HG03280 (cell line): ENCODE measurements around the gene BMPR1A.

Experiments
- ATAC-seq: cut with Tn5 transposase; IDR thresholded peaks from one replicate; pipeline ENCODE4 v1.9.1; 2021; ENCODE audit warnings: mild to moderate bottlenecking, moderate library complexity; ENCODE audit not compliant: unreplicated experiment

Gene BMPR1A

GRCh38 chr10:86756511-86757112 is at the start of gene BMPR1A:
BMPR1A (plus strand) TSS chr10:86756619; CDS start chr10:86876019, 119,400 bp downstream.
- ATAC-seq = peak; percentile 43

- no peak for ATAC-seq
Observed at GRCh38 chr10:86706977-86707376, 49.4 kb upstream of the BMPR1A start.

GRCh38 chr10:86707505-86707904 is 48.9 kb upstream of the BMPR1A start:
- no peak for ATAC-seq

GRCh38 chr10:86708068-86708782 is 48.2 kb upstream of the BMPR1A start:
- no peak for ATAC-seq

GRCh38 chr10:86708783-86709380 is 47.5 kb upstream of the BMPR1A start:
- ATAC-seq = no peak

DNA sequence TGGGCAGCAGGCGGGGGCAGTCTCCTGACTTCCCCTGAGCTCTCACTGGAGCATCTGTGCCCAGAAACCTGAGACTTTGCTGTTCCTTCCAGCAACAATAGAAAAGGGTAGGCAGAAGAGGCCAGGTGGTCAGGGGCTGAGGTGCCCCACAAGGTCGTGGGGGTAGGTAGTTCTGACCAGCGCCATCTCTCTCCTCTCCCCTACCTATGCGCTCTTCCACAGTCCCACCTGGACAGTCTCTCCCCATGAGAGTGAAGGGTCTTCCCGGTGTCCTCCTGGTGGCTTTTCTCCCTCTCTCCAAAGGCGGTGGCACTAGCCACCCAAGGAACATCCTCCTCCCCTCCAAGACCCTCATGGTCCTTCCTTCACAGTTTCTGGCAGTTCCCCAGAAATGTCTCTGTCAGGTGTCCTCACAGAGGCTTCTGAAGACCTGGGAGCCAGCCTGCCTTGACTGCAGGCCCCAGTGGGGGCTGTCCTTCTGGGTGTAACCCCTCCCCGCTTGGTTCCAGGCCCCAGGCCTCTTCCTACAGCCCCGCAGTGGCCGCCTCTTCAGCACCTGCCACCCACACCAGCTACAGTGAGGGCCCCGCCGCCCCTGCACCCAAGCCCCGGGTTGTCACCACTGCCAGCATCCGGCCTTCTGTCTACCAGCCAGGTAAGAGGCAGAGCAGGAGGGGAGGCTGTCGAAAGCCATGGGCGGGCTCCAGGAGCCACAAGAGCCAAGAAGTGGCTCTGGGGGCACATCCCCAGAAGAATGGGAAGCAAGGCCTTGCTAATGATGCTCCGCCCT is 46.8 kb upstream of the BMPR1A start:
- no peak for ATAC-seq

DNA sequence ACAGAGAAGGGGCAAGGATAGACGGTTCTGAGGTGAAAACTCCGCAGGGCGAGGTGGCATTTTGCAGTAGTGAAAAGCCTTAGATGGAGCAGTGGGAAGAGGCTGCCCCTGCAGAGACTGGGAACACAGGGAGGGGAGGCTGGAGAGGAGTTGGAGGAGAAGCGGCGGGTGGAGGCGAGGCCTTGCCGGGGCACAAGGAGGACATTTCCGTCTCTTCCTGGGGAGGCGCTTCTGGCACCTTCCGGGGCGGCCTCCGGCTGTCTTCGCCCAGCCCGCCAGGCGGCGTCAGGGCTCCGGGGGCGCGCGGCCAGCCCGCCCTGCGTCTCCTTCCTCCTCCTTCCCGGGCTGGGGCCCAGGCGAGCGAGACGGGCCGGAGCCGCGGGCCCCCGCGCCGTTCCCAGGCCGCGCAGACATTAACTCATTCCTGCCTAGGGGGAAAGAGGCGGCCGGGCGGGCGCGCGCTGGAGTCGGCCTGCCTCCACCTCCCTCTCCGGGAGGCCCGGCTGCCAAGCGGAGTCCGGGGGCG is 45.4 kb upstream of the BMPR1A start:
- ATAC-seq = peak; percentile 89

GRCh38 chr10:86711513-86712316 is 44.7 kb upstream of the BMPR1A start:
- peak; percentile 48 for ATAC-seq

GRCh38 chr10:86712317-86712707 is 44.1 kb upstream of the BMPR1A start:
- ATAC-seq = no peak

GRCh38 chr10:86715156-86715795 is 41.1 kb upstream of the BMPR1A start:
- ATAC-seq = no peak

- no peak for ATAC-seq
Observed at GRCh38 chr10:86715836-86716235, 40.6 kb upstream of the BMPR1A start.

- no peak for ATAC-seq
Observed at GRCh38 chr10:86716466-86716865, 40.0 kb upstream of the BMPR1A start.

GRCh38 chr10:86718556-86718955 is 37.9 kb upstream of the BMPR1A start:
- ATAC-seq = no peak

GRCh38 chr10:86721232-86721631 is 35.2 kb upstream of the BMPR1A start:
- ATAC-seq = no peak

GRCh38 chr10:86723009-86723408 is 33.4 kb upstream of the BMPR1A start:
- ATAC-seq = no peak

DNA sequence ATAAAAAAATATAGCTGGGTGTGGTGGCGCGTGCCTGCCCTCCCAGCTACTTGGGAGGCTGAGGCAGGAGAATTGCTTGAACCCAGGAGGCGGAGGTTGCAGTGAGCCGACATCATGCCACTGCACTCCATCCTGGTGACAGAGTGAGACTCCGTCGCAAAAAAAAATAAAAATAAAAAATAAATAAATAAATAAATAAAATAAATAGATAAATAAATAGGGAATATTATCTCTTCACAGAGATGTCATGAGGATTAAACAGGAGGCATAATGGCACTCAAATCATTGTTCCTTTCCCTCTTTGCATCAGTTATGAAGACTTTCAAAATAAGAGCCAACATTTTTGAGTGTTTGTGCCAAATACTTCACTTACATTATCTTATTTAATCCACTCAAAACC is 32.0 kb upstream of the BMPR1A start:
- ATAC-seq = no peak

DNA sequence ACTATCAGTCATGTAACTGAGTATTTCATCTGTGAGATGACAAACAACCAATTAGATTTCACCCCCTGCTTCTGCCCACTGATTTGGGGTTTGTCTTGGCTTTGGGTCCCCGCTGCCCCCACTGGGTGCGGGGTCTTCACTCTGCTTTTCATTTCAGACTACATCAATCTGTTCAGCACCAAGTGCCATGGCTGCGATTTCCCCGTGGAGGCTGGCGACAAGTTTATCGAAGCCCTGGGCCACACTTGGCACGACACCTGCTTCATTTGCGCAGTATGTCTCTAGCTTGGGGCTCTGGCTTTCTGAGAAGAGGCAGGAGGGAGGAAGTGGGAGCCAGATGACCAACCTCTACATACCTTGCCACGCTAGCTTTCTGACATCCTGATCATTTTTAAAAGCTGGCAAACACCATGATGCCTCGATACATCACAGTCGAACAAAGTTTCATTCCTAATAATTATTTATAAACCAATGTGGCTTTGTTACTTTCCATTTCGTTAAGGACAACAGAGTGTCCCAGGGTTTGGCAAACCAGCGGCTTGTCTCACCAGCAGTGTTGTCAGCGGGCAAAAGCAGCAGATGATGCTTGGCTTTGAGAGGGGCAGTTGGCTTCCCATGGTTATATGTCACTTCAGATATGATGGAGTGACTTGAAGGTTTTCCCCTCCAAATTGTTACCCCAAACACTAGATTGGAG is 30.3 kb upstream of the BMPR1A start:
- ATAC-seq = no peak

DNA sequence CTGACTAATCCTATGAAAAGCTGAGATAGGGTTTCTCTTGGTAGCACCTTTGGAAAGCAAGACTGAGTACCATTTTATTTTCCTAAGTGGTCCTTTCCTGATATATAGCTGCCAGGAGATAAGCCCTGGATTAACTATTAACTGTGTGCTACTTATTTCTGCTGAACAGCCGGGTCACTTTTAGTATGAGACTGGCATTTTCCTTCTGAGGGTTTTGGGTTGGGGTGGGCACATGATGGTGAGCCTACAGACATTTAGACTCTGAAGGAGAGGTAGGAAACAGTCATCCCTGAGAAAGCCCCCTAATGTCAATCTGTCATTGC is 29.8 kb upstream of the BMPR1A start:
- no peak for ATAC-seq

- no peak for ATAC-seq
Observed at GRCh38 chr10:86727470-86727869, 28.9 kb upstream of the BMPR1A start.

GRCh38 chr10:86728056-86728455 is 28.4 kb upstream of the BMPR1A start:
- no peak for ATAC-seq
